CD4-positive, alpha-beta T cell treated with Interleukin-17A for 4 hours (primary cell): ENCODE measurements around the gene SEMA3F.
A peak's percentile ranks its signal among the peaks of the same experiment; 100 is the strongest.
"Not testable (repeated sequence)": the region's sequence is repeated elsewhere in the genome, so short reads cannot be mapped to it uniquely, and the experiment has no call there.

Experiments used
- DNase-seq: peaks from one replicate; pipeline ENCODE4 v3.0.0-alpha.2; 2020; ENCODE audit warnings: mixed read lengths

The SEMA3F gene

DNA sequence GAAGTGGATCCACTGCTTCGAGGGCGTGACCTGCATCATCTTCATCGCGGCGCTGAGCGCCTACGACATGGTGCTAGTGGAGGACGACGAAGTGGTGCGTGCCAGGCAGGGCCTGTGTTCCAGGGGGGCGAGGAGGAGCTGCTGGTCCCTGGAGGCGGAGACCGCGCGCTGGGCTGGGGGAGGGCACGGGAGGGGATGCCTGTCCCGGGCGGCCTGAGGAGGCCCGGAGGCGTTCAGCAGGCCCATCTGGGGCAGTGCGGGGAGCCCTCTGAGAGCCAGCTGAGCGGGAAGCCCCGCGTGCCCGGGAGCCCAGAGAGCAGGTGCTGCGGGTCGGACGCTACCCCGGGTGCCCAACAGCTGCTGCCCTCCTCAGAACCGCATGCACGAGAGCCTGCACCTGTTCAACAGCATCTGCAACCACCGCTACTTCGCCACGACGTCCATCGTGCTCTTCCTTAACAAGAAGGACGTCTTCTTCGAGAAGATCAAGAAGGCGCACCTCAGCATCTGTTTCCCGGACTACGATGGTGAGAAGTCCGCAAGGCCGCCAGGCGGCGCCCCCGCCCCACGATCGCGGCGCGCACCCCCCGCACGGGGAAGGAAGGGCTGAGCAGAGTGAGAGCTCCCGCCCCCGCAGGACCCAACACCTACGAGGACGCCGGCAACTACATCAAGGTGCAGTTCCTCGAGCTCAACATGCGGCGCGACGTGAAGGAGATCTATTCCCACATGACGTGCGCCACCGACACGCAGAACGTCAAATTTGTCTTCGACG, 39.2 kb downstream of the SEMA3F start:
- DNase-seq = peak; percentile 90

GRCh38 chr3:50194903-50195500, 39.9 kb downstream of the SEMA3F start:
- peak; percentile 61 for DNase-seq

DNA sequence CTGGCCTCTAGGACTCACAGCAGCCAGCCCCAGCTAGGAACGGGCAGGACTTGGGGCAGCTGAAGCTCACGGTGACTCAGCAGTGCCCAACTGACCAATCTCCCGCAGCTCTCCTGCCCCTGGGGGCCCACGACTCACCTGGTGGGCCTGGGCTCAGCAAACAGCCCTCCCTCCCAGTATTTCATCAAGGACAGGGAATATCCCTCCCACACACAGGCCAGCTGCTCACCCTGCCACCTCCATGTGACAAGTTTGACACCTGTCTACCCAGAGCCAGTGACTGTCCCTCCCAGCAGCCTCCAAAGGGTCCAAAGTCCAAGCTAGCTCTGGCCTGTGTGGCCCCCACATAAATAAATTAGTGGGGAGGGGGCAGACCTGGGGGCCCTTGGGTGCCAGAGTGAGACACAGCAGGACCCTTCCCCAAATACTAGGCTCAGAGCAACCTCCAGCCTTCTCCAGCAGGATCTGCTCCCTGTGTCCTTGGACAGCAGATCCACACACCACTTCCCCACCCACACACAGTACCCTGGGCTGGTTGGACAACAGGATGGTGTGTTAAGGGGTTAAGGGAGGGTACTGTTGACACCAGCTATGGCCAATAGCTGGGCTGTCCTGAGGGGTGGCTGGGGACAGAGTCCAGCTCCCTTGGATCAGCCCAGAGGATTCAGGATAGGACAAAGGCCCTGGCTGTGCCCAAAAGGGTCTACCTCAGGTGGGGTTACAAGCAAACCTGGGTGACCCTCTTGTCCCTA, 40.6 kb downstream of the SEMA3F start:
- DNase-seq = no peak

DNA sequence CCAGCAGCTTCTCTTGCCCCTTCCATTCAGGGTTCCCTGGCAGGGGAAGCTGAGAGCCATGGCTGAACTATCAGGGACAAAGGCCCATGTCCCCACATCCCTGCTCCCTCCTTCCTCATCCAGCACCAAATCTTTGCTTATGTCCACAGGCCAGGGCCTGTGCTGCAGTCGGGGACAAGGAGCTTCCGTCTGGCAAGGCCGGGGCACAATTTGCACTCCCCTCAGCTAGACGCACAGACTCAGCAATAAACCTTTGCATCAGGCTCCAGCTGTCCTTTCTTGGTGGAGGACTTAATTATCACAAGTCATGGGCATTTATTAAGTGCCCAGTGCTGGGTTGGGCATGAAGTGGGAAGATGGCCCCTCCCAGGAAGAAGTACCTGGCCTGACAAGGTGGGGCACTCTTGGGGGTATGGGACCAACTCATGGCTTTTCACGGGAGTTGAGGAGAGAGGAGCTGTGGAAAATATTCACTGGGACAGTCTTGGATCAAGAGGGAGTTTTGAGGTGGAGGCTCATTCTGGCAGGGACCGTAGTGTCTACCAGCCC, 41.2 kb downstream of the SEMA3F start:
- no peak for DNase-seq

- DNase-seq = no peak
Observed at GRCh38 chr3:50201573-50202315, 46.6 kb downstream of the SEMA3F start.

DNA sequence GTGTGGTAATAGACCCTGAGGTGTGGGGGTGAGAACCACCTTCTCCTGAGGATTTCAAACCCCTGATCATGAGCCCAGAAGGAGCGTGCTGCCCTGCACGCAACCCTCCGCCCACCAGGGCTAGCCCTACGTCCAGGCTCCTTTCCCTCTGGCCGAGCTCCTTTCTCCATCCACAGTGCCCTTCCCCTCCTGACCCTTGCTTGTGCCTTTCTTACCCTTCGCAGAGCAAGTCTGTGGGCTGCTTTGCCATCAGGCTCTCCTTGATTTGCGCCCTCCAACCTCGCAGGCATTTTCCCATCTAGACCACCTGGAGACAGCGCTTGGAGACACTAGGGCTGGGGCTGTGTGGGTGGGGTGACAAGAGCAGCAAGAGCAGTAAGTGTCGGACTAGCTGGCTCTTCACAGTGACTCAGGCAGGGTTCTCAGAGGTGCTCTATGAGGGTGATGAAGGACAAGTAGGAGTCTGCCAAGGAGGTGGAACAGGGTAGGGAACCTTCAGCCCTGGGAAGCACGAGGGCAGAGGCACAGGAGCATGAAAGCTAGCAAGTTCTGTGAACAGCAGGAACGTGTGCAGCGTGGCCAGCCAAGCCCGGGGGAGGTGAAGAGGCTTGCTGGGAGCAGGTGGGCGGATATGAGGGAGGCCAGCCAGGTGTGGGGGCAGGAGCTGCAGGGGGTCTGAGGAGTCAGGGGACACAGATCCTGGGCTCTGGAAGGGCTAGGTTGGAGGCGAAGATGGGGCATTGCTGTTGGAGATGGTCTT, 47.4 kb downstream of the SEMA3F start:
- DNase-seq = no peak

- no peak for DNase-seq
Observed at GRCh38 chr3:50203113-50203808, 48.1 kb downstream of the SEMA3F start.

DNA sequence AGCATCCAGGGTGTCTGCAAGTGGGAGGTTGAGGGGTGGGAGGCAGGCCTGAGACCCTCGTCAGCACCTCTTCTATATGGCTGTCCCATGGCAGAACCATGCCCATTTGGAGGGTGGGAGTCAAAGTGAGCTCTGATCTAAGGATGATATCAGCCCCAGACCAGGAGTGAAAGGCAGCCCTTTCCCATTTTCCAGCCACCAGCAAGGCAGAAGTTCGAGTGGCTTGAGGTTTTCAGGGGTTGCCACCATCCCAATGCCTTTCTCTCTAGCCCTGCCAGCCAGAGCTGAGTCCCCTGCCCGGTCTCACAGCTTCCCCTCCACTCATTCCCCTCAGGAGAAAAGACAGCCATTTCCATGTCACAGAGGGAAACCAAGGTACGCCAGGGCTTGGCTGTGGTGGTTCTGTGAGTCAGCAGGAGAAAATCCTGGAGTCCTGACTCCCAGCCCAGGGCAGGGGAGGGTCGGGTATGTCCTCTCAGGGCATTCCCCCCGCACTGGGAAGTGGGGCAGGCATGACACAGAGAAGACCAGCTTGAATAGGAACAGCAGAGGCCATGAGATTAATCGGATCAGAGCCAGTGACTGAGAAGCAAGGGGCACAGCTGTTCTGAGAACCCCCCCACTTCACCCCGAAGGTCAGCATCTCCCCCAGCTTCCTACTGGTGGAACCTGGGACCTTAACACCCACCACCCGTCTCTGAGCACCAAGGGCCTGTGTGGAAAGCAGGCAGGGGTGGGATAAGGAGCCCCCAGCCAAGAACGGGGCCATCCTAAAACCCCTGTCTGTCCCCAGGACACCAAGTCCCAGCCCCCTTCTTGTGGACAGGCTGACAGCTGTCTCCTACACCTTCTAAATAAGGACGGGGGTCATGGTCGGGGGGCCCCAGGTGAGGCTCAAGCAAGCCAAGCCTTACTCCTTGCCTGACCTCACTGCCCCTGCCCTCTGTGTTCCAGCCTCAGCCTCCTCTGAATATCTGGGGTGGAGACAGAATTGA, 49.0 kb downstream of the SEMA3F start:
- no peak for DNase-seq

- DNase-seq = peak; percentile 51
Observed at GRCh38 chr3:50204804-50205412, 49.8 kb downstream of the SEMA3F start, which contains the start of gene SLC38A3. SLC38A3 (plus strand) TSS chr3:50205271; CDS start chr3:50214200, 8,929 bp downstream.

GRCh38 chr3:50205413-50206276, 50.5 kb downstream of the SEMA3F start:
- peak; percentile 38 for DNase-seq

DNA sequence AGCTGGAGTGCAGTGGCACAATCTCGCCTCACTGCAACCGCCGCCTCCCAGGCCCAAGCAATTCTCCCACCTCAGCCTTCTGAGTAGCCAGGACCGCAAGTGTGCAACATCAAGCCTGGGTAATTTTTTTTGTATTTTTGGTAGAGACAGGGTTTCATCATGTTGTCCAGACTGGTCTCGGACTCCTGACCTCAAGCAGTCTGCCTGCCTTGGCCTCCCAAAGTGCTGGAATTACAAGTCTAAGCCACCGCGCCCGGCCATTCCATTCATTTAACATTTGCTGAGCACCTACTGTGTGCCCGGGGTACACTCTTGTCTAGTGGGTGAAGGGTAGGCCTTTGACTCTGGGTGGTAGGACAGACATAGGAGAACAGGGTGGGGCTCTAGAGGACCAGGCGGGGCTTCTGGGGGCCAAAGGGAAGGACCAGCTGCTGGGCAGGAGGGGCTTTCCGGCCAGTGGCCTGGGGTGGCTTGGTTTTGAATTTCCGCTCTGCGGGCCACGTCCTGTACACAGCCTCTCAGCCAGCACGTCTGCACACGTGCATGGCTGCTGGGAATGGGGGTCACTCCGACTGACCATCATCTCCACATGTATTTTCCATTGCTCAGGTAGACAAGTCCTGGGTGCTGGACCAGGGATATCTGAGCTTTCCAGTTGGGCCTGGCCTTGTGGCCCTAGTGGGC, 52.4 kb downstream of the SEMA3F start:
- no peak for DNase-seq

DNA sequence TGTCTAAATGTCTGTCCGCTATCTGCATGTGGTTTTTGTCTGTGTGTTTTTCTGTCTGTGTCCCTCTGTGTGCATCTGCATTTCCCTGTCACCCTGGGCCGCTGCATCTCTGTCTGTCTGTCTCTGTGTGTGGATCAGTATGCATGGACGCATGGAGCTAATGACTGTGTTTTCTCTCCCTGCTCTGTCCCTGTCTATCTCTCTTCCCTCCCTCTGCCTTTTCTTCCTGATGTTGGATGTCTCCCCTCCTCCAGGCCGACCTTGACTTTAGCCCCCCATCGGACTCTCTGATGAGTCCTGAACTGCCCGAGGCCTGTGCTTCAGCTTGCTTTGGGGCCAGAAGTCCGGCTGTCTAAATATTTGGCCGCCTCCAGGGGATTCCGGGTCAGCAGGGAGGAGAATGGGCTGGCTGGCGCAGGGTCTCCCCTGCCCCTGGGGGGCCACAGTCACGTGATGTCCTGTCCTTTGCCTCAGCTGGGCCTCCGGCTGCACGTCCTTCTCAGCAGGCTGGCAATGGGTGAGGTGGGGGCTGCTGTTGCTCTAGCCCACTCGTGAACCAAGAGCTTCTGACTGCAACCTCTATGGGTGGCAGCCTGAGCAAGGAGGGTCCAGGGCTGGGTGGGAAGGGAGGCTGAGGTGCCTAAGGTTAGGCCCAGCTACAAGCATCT, 53.7 kb downstream of the SEMA3F start:
- DNase-seq = no peak

- no peak for DNase-seq
Observed at GRCh38 chr3:50210176-50210509, 55.0 kb downstream of the SEMA3F start.

GRCh38 chr3:50210510-50211367, 55.6 kb downstream of the SEMA3F start:
- no peak for DNase-seq

- DNase-seq = not testable (repeated sequence)
Observed at GRCh38 chr3:50211368-50211717, 56.2 kb downstream of the SEMA3F start.

DNA sequence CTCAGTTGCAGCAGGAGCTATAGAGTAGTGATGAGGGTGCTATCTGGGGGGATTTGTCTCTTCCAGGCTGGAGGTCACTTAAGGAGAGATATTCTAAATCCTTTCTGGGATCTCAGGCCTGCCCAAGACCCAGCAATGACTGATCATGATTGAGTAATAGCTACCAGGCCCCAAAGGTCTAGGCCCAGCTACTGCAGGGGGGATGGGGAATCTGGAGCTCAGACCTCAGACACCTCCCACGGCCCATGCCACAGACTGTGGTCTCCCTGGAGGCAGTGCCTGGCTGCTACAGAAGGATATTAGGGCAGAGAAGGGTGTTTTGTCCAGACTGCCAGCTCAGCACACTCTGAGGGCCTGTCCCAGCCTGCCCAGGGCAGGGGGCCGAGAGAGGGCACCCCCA, 56.8 kb downstream of the SEMA3F start:
- no peak for DNase-seq

DNA sequence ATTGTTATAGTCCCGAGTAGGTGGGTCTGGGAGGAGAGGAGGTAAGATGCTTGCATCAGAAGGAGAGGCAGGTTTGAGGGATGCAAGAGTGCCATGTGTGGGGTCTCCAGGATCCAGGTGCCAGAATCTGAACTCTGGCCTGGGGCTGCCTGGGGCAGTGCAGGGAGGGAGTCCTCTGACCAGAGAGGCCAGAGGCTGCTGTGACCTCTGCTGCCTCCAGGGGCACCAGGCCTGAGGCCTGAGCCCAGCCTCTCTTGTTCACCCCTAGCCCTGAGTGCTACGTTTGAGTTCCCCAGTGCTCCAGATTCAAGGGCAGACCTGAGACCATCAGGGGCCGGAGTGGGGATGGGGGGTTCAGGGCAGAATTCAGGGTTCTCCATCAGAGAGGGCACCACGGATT, 57.4 kb downstream of the SEMA3F start:
- DNase-seq = no peak
